ENCODE results near the gene SHCBP1L. TPM values are rescaled to one million over a fixed set of nuclear protein-coding genes. Genes with fewer than 3 reads are reported as not detected.

Gene SHCBP1L
- total RNA-seq, 4 donors from 2014 or later = 0.11 TPM; not detected in 3

DNA sequence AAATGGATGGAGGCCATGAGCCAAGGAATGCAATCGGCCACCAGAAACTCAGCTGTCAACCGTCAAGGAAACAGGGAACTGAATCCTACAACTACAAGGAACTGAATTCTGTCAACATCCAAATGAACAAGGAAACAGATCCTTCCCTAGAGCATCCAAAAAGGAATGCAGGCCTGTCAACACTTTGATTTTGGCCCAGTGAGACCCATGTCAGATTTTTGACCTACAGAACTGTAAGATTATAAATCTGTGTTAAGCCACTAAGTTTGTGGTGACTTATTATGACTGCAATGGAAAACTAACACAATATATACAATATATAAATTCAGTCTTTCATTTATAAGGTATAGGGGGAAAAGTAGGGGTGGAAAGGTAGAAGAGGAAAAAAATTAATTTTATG, 55.3 kb downstream of the SHCBP1L start:
- no peaks in the 10 kb centered on the region for H3K27me3 ChIP-seq
- no peaks in the 10 kb centered on the region for H3K36me3 ChIP-seq
- no peak overlapping the region for H3K27ac ChIP-seq (replicated peaks in 1 of 4)
- TF ChIP-seq, protein P1, sequence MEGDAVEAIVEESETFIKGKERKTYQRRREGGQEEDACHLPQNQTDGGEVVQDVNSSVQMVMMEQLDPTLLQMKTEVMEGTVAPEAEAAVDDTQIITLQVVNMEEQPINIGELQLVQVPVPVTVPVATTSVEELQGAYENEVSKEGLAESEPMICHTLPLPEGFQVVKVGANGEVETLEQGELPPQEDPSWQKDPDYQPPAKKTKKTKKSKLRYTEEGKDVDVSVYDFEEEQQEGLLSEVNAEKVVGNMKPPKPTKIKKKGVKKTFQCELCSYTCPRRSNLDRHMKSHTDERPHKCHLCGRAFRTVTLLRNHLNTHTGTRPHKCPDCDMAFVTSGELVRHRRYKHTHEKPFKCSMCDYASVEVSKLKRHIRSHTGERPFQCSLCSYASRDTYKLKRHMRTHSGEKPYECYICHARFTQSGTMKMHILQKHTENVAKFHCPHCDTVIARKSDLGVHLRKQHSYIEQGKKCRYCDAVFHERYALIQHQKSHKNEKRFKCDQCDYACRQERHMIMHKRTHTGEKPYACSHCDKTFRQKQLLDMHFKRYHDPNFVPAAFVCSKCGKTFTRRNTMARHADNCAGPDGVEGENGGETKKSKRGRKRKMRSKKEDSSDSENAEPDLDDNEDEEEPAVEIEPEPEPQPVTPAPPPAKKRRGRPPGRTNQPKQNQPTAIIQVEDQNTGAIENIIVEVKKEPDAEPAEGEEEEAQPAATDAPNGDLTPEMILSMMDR (IDR thresholded peaks at IDR 0.05) = no peak
- TF ChIP-seq POLR2A (IDR thresholded peaks at IDR 0.05; ENCODE audit: low read depth) = no peak
- no peak for TF ChIP-seq POLR2AphosphoS5 (IDR thresholded peaks at IDR 0.05)
- TF ChIP-seq EP300 (IDR thresholded peaks at IDR 0.05) = no peak
- no peaks in the 10 kb centered on the region for H3K4me1 ChIP-seq
- WGBS = 57% methylated on average over 2 of the region's 2 CpGs
- intact Hi-C loops (cut with DNase I) = no loop called here
- H3K9me3 ChIP-seq = no peaks in the 10 kb centered on the region
- H3K4me3 ChIP-seq = no peak overlapping the region
- DNase-seq (ENCODE audit: extremely low spot score) = no peak

DNA sequence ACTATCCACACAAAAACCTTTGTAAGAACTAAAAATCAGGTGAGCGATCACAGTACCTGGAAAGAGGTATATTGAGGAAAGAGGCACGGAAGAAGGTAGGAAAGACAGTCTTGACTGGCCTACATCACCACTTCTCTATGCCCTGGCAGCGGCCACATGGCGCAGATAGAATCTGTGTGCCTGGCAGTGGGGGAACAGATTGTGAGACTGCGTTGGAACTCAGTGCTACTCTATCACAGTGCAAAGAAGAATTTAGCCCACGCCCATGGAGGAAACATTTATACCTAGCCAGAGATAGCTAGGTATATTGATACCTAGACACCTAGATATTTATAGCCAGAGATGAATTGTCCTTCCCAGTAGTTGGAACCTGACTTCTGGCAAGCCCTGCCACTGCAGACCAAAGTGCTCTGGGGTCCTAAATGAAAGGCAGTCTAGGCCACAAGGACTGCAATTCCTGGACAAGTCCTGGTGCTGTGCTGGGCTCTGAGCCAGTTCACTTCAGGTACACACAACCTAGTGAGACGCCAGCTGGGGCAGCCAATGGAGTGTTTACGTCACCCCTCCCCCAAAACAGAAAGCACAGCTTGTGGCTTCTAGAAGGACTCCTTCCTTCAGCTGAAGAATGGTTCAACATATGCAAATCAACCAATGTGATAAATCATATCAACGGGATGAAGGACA, 61.9 kb downstream of the SHCBP1L start:
- TF ChIP-seq POLR2AphosphoS5 (IDR thresholded peaks at IDR 0.05) = no peak
- TF ChIP-seq POLR2A (IDR thresholded peaks at IDR 0.05; ENCODE audit: low read depth) = no peak
- TF ChIP-seq, protein P1 (IDR thresholded peaks at IDR 0.05) = no peak
- no peak for TF ChIP-seq EP300 (IDR thresholded peaks at IDR 0.05)
- no peak overlapping the region for H3K4me3 ChIP-seq
- H3K4me1 ChIP-seq = peaks cover 0 to 20% (median 12%) of the 10 kb centered on the region in 4 donors
- intact Hi-C loops (cut with DNase I) = no loop called here
- no peak for DNase-seq (ENCODE audit: extremely low spot score)
- no peaks in the 10 kb centered on the region for H3K9me3 ChIP-seq
- H3K27ac ChIP-seq (replicated peaks in 1 of 4) = no peak overlapping the region
- WGBS = 96% methylated on average over 7 of the region's 9 CpGs
- H3K36me3 ChIP-seq = peaks cover 15 to 35% (median 29%) of the 10 kb centered on the region in 4 donors
- no peaks in the 10 kb centered on the region for H3K27me3 ChIP-seq

DNA sequence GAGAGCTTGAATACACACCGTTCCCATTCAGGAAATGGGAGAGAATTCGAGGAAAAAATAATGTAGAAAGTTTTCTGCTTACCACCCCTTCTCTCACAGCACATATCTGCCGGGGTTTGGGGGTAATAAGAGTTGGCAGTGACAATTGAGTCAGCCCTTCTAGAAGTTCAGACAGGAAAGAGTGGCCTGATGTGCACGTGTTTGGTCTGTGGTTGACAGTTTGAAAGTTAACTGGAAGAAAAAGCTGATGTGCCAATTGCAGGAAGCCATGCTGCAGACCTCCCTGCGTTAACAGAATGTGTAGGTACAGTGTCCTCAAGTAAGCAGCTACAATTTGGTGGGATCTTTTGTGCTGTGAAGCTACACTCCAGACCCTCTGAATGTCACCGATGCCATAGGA, 63.0 kb downstream of the SHCBP1L start:
- Histone ChIP-seq H3K4me1 (peaks cover 0 to 20% (median 12%) of the 10 kb centered on the region in 4 donors), H3K27me3 (no peaks in the 10 kb centered on the region), H3K36me3 (peaks cover 26 to 45% (median 40%) of the 10 kb centered on the region in 4 donors), H3K4me3 (no peak overlapping the region), H3K27ac (replicated peaks in 1 of 4) (no peak overlapping the region), H3K9me3 (no peaks in the 10 kb centered on the region)
- intact Hi-C loops (cut with DNase I) = no loop called here
- WGBS = 62% methylated on average over 6 of the region's 6 CpGs
- no peak for TF ChIP-seq POLR2AphosphoS5 (IDR thresholded peaks at IDR 0.05)
- TF ChIP-seq, protein P1 (IDR thresholded peaks at IDR 0.05) = no peak
- no peak for TF ChIP-seq POLR2A (IDR thresholded peaks at IDR 0.05; ENCODE audit: low read depth)
- no peak for TF ChIP-seq EP300 (IDR thresholded peaks at IDR 0.05)
- DNase-seq (ENCODE audit: extremely low spot score) = no peak

DNA sequence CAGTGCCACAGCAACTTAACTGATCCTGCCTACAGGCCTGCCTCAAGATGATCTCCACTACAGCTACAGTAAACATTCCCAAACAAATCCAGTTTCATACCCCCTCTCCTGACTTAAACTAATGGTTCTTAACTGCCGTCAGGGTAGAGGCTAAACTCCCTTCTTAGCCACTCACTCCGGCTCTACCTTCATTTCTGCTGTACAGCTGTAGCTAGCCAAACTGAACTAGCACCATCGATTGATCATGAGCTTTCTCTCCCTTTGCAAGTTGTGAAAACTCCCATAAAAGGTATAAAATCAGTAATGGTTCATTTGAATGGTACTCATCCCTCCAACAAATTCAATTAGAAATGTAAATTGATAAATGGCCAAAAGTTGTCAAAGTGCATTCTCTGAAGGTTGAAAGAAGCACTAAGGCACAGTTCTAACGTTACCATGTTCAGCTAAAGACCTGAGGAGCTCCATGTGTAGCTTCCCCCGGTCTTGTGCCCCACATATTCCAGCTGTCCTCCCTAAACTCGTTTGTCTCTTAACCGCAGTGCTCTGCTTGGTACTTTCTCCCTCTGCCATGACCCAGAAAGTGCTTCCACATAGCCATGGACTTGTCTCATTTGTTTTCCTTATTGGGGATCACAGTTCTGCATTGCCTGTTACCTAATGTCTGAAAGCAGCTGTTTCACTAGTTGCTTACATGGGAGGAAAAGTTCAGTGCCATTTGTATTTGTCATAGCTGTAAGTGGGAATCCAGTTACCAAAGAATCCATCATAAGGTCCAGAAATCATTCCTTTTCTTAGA, 64.0 kb downstream of the SHCBP1L start:
- WGBS = 62% methylated on average over 7 of the region's 7 CpGs
- H3K4me3 ChIP-seq = no peak overlapping the region
- no peak for DNase-seq (ENCODE audit: extremely low spot score)
- TF ChIP-seq EP300 (IDR thresholded peaks at IDR 0.05) (no peak), POLR2AphosphoS5 (IDR thresholded peaks at IDR 0.05) (no peak), POLR2A (IDR thresholded peaks at IDR 0.05; ENCODE audit: low read depth) (no peak)
- TF ChIP-seq, protein P1 (IDR thresholded peaks at IDR 0.05) = no peak
- H3K9me3 ChIP-seq = no peaks in the 10 kb centered on the region
- peaks cover 0 to 20% (median 12%) of the 10 kb centered on the region in 4 donors for H3K4me1 ChIP-seq
- peaks cover 36 to 56% (median 50%) of the 10 kb centered on the region in 4 donors for H3K36me3 ChIP-seq
- no peaks in the 10 kb centered on the region for H3K27me3 ChIP-seq
- peak overlapping the region in 2 of 4 donors; percentile 22 to 43 for H3K27ac ChIP-seq (replicated peaks in 1 of 4)
- intact Hi-C loops (cut with DNase I) = no loop called here
